IPS-18c (cell line): ENCODE data around the gene HIC1.

Source experiments
- H3K4me3 ChIP-seq: 2 replicates; pipeline ENCODE4 v1.7.0; 2013; ENCODE audit warnings: low read depth, mild to moderate bottlenecking, low read length, moderate library complexity; ENCODE audit not compliant: insufficient read depth
- H3K9me3 ChIP-seq: one replicate; pipeline ENCODE4 v1.6.1; 2013; ENCODE audit warnings: mild to moderate bottlenecking, low read length, moderate library complexity; ENCODE audit not compliant: control insufficient read depth, insufficient read depth

Gene HIC1

GRCh38 chr17:2064520-2064971 lies 9.6 kb downstream of the HIC1 start:
- H3K9me3 ChIP-seq = no peaks in the 10 kb centered on the region
- no peak overlapping the region for H3K4me3 ChIP-seq

GRCh38 chr17:2064980-2065785 lies 10.3 kb downstream of the HIC1 start:
- H3K4me3 ChIP-seq = no peak overlapping the region

GRCh38 chr17:2065949-2066400 lies 11.1 kb downstream of the HIC1 start:
- Histone ChIP-seq H3K9me3 (no peaks in the 10 kb centered on the region), H3K4me3 (no peak overlapping the region)

More at GRCh38 chr17:2064980-2065785, 10.3 kb downstream of the HIC1 start:
- no peaks in the 10 kb centered on the region for H3K9me3 ChIP-seq

GRCh38 chr17:2067048-2067561 lies 12.2 kb downstream of the HIC1 start:
- no peaks in the 10 kb centered on the region for H3K9me3 ChIP-seq
- H3K4me3 ChIP-seq = no peak overlapping the region

- Histone ChIP-seq H3K9me3 (no peaks in the 10 kb centered on the region), H3K4me3 (no peak overlapping the region)
Measured at GRCh38 chr17:2067608-2068024, 12.7 kb downstream of the HIC1 start.

- no peaks in the 10 kb centered on the region for H3K9me3 ChIP-seq
- H3K4me3 ChIP-seq = no peak overlapping the region
Measured at GRCh38 chr17:2068031-2068518, 13.2 kb downstream of the HIC1 start.

GRCh38 chr17:2068519-2069051 lies 13.7 kb downstream of the HIC1 start:
- H3K9me3 ChIP-seq = no peaks in the 10 kb centered on the region
- no peak overlapping the region for H3K4me3 ChIP-seq

- Histone ChIP-seq H3K4me3 (no peak overlapping the region), H3K9me3 (no peaks in the 10 kb centered on the region)
Measured at GRCh38 chr17:2070241-2071023, 15.5 kb downstream of the HIC1 start.

GRCh38 chr17:2071024-2071385 lies 16.1 kb downstream of the HIC1 start:
- H3K9me3 ChIP-seq = no peaks in the 10 kb centered on the region
- no peak overlapping the region for H3K4me3 ChIP-seq

- H3K4me3 ChIP-seq = no peak overlapping the region
- H3K9me3 ChIP-seq = no peaks in the 10 kb centered on the region
Measured at GRCh38 chr17:2071455-2072281, 16.8 kb downstream of the HIC1 start.

GRCh38 chr17:2074919-2075318 lies 20.0 kb downstream of the HIC1 start:
- H3K9me3 ChIP-seq = no peaks in the 10 kb centered on the region
- no peak overlapping the region for H3K4me3 ChIP-seq

- Histone ChIP-seq H3K9me3 (no peaks in the 10 kb centered on the region), H3K4me3 (no peak overlapping the region)
Measured at GRCh38 chr17:2075336-2076086, 20.6 kb downstream of the HIC1 start.

GRCh38 chr17:2076087-2076984 lies 21.4 kb downstream of the HIC1 start:
- H3K9me3 ChIP-seq = no peaks in the 10 kb centered on the region
- no peak overlapping the region for H3K4me3 ChIP-seq

GRCh38 chr17:2077040-2077439 lies 22.1 kb downstream of the HIC1 start:
- H3K9me3 ChIP-seq = no peaks in the 10 kb centered on the region
- no peak overlapping the region for H3K4me3 ChIP-seq

- Histone ChIP-seq H3K4me3 (no peak overlapping the region), H3K9me3 (no peaks in the 10 kb centered on the region)
Measured at GRCh38 chr17:2081564-2081963, 26.7 kb downstream of the HIC1 start.
